Activated CD4-positive, alpha-beta T cell treated with anti-CD3 and anti-CD28 coated beads, Interleukin-2, amount 50 U/mL, for 4 hours (primary cell): ENCODE results near the gene MS4A6A.
"Not testable (repeated sequence)": the region's sequence is repeated elsewhere in the genome, so short reads cannot be mapped to it uniquely, and the experiment has no call there.

ENCODE experiments used
- DNase-seq, 2 experiments: peaks; one replicate each; pipeline ENCODE4 v3.0.0-alpha.2; 2020

Gene MS4A6A

DNA sequence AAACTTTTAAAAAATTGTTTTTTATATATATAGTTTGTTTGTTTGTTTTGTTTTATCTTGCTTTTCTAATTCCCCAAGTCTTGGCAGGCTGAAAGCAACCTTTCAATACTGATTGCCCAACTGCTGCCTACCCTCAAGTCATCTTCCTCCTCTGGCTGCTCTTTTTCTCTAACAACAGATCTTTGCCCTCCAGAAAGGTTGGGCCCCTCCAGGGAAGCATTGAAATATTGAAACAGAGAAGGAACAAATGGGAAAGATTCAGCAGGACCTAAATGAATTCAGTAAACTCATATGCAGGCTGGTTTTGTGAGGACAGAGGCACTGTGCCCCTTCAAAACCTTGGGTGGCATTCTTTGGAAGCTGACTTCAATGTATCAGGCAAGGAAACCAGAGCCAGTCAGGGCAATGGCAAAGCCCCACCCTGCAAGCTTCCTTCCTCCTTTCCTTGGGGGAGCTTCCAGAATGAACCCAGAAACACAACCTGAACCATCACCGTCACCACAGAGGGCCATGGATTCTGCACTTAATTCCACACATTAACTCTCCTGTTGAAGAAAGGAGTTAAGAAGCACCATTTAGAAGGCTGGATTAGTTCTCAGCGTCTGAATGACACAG is 815 bp upstream of the MS4A6A start:
- DNase-seq: no peak

DNA sequence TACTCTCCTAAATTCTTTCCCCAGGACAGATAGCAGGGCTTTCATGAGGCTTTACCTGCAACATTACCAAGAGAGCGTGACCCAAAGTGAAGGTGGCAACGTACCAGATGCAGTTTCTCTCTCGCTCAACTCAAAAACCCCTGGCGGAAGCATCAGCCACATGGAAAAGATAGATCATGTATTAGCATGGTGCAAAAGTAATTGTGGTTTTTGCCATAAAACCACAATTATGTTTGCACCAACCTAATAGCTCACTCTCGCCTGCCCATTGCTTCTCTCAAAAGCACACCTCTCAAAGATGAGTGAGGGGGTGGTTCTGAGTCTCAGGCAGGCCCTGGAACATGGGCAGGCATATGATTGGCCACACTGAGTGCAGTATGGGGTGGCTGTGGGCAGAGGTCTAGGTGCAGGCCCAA is 7.0 kb downstream of the MS4A6A start:
- DNase-seq: no peak

DNA sequence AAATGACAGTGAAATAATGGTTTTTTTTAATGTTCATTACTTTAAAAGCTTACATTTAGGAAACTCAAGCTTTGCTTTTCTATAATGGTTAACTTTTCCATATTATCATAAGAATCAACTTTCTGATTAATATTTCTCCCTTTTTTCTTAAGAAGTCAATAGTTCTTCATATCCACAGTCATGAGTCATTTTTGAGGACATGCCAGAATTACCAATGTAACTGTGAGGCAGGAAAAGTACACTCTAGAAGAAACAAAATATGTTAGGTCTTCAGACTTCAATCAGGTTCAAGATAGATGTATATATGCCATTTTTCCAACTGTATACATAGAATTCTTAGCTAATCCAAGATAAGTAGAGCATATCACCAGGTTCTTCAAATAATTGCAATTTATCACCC is 10.9 kb downstream of the MS4A6A start:
- DNase-seq: no peak

DNA sequence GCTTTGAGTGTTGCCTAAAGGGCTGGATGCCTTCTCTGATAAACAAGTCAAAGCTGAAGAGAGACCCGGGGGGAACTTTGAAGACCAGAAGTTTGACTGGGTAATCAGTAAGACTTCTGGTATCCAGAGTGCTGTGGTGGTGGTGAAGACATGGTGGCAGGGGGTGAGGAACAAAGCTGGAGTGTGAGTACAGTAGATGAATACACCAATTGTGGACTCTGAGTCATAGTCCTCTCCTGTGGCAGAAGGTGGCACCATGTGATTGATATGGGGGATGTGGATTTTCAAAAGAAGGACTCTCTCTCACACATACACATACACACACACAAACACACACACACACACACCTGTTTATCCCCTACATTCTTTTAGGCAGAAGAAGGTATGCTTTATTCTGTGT is 12.3 kb downstream of the MS4A6A start:
- DNase-seq: no peak

DNA sequence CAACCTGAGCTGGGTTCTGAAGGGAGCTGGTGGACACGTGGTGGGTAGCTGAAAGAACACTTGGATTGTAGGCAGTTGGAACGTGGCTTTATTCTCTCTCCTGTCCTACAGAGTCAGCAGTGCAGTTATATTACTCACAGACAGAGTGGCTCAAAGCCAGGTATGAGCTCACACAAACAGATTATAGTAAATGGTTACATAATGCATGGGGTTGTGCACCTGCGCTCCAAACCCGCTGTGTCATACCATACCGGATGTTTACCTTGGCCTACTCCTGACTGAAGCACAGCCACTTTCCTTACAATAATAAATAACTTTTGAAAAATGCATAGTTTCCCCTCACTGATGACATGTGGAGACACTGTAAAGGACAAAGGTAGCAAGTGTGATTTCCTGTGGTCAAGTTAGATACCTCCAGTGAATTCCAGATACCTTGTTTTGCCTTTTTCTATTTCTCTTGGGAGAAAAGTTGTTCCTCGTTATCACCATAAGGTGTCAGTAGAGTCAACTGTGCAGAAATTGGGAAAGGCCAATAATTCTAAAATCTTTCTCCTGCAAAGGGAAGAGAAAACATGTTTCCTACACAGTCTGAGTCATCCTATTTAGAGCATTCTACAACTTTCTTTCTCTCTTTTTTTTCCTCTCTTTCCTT is 13.5 kb downstream of the MS4A6A start:
- no peak for DNase-seq

DNA sequence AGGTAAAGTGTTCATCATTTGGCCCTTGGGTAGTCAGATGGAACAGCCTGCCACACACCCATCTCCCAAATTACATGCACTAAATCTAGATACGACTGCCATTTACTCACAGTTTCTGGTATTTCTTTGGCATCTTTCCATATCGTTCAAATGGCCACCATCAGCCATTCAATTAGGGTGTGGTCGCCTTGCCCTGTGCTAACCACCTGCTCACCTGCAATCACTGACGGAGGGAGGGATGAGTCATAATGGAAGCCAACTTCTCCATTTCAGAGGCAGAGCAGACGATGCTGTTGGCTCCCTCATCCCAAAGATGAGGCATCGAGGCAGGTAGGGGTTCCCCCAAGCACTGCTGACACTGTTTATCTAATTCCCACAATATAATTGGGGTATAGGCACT is 14.6 kb downstream of the MS4A6A start:
- no peak for DNase-seq

DNA sequence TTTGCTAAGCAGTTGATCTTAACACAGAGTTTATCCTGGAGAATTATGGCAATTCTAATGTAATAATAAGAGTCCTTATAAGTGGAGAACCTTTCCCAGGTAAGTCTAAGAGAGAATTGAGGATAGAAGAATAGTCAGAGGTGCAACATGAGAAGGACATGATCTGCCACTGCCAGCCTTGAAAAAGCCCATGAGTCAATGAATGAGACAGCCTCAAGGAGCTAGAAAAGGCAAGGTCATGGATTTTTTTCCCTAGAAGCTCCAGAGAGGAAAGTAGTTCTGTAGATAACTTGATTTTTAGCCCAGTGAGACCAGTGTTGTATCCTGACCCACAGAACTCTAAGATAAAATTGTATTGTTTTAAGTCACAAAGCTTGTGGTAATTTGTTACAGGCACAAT is 16.9 kb downstream of the MS4A6A start:
- no peak for DNase-seq

DNA sequence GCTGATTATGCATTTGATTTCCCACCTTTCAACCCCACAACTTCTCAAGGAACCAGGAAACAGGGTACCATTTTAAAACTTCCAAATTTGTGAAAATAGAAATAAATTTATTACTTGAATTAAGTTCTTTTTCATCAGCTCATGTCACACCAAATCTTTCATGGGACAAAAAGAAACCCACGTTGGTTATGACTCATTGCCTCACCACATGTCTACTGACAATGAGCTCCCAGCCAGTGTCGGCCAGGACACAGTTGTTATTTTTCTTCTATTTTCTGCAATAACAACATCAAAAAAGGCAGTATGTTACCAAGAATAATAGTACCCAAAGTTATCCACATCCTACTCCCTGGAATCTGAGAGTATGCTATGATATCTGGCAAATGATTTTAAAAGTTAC is 17.3 kb downstream of the MS4A6A start:
- no peak for DNase-seq

DNA sequence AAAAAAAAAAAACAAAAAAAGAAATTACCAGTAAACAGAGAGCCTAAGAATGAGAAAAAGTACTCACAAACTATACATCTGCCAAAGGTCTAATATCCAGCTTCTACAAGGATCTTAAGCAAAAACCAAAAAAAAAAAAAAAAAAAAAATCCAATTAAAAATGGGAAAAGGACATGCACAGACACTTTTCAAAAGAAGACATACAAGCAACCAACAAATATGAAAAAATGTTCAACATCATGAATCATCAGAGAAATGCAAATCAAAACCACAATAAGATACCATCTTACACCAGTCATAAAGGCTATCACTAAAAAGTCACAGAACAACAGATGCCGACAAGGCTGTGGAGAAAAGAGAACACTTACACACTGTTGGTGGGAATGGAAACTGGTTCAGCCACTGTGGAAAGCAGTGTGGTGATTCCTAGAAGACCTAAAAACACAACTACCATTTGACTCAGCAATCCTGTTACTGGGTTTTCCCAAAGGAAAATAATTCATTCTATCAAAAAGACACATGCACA is 18.3 kb downstream of the MS4A6A start:
- no peak for DNase-seq

DNA sequence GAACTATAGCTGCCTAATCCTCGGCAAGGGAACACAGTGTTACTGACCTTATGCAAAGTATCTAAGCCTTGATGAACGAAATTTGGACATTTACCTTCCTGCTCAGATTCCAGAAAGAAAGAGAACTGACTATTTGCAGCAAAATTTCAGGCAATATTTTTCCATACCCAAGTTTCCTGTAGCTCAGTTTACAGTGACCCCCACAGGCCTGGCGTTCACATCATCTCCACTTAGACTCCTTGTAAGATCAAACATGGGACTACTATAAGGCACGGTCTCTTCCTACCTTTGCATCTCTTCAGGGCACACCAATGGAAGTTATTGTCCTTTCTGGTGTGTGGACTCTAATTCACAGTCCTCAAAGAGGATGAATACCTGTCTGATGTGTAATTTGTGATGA is 21.1 kb downstream of the MS4A6A start:
- DNase-seq: no peak

DNA sequence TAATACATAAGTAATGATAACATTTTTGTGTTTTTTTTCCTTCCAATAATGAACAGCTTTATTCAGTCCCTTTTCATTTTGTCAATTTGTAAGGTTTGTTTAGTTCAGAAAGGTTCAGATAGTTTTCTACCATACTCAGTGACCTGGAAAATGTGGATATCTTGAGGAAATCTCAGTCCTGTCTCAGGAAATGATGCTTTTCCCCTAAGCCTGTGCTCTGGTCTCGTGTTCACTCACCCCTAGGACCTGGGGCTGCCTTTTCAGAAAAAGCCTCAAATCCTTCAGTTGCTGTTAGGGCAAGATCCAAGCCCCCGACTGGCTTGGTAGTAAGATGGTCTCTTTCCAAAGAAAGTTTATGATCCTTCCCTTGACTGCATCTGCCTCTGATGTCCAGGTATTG is 21.8 kb downstream of the MS4A6A start:
- no peak for DNase-seq

DNA sequence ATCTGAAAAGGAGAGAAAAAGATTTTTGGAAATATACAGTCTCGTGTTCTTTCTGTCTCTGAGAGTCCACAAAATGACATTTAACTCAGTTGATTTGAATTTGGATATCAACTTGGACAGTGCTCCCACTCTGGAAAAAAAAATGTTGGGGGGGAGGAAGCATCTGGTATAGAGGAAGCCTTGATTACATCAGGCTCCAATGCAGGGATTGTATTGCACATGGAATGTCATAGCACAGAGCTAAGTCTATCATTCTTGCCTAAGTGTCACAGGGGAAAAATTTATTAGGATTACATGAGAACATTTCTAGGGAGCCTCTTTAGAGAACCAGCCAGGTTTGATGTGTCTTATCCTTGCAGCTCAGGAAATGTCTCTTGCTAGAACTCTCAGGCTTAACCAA is 23.0 kb downstream of the MS4A6A start:
- no peak for DNase-seq

DNA sequence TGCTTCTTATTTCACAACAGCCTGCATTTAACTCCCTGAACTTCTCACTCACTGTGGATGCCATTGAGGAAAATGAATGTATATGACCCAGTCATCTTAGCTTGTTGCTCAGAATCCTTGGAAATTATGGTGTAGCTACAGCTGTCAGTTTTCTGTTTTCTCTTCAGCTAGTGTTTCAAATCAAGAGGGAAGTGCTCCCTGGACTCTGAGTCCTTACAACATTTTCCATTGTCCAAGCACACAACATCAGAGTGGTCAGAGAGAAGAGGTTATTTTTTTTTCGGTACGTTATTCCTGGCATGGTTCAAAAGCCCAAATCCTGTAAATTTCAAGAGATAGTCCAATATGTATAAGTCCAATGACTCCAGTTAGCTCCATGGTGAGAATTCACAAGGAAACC is 23.6 kb downstream of the MS4A6A start:
- DNase-seq: no peak

DNA sequence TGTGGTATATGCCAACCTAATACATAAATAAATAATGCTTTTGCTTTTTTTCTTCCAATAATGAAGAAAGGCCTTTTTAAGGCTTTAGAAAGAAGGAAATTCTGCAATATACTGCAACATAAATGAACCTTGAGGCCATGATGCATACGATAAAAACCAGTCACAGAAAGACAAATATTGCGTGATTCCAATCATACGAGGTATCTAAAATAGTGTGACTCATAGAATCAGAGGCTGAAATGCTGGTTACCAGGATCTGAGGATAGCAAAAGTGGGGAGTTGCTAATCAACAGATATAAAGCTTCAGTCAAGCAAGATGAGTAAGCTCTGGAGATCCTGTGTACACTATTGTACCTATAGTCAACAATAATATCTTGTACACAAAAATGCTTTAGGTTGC is 24.2 kb downstream of the MS4A6A start:
- no peak for DNase-seq

DNA sequence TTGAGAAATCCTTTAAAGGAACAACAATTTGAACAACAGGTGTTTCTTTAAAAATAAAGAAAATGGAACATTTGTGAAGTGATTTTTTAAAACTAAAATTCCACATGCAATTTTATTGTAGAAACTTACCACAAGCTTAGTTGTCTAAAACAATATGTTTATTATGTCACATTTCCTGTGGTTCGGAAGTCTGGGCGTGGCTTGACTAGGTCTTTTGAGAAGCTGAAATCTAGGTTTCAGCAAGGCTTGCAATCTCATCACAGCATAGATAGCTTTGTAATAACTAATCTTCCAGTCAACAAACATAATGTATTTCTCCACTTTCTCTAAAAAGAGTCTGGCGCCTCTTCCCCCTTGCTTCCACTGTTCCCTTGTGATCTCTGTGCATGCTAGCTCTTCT is 27.0 kb downstream of the MS4A6A start:
- DNase-seq: no peak

DNA sequence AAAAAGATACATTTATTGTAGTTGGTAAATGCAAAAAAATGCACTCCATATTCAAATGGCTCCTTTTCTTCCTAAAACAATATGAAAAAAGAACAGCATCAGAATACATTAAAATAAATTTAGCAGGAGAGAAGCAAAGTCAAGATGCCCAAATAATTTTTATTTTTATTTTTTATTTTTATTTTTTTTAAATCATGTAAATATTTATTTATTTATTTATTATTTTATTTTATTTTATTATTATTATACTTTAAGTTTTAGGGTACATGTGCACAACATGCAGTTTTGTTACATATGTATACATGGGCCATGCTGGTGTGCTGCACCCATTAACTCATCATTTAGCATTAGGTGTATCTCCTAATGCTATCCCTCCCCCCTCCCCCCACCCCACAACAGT is 30.2 kb downstream of the MS4A6A start:
- not testable (repeated sequence) for DNase-seq

DNA sequence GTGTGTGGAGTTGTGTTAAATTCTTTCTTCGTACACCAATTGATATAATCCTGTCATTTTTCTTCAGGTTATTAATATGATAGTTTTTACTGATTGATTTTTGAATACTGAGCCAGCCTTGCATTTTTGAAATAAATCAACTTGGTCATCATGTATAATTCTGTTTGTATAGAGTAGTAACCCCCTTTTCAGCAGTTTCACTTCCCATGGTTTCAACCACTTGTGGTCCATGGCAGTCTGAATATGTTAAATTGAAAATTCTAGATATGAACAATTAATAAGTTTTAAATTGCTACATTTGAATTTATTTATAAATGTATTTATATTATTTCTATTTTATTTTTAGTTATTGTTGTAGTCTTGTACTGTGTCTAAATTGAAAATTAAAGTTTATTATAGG is 32.6 kb downstream of the MS4A6A start:
- no peak for DNase-seq

DNA sequence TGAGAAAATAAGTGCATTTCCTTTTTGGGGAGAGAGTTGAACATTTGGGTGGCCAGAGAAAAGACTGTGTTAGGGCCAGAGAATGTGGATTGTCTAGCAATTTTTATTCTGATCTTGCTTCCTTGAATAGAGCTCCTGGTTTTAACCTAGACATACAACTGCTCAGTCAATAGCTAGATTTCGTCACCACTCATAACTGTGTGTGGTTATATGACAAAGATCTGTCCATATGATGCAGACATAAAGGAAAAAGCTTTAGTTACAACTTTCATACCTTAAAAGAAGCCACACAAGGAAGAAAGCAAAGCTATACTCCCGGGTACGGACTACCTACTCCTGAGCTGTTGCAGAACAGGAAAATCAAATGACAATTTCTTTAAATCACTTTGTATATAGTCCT is 37.2 kb downstream of the MS4A6A start:
- no peak for DNase-seq

DNA sequence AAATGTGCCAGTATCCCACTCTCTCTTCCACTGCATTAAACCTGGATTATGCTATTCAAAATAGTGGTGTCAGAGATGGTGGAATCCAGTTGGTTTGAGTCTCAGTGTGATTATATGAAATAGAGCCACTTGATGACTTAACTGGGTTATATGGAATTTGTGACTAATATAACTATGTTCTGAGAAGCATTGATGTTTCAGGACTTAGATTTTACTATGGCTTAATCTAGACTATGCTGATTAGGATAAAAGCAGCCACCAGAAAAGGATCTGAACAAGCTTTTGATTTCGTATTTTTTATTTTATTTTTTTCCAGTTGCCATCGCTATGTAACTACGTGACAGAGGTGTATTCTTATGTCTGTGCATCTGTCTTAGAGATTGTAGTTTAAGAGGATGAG is 39.1 kb downstream of the MS4A6A start:
- DNase-seq: no peak

DNA sequence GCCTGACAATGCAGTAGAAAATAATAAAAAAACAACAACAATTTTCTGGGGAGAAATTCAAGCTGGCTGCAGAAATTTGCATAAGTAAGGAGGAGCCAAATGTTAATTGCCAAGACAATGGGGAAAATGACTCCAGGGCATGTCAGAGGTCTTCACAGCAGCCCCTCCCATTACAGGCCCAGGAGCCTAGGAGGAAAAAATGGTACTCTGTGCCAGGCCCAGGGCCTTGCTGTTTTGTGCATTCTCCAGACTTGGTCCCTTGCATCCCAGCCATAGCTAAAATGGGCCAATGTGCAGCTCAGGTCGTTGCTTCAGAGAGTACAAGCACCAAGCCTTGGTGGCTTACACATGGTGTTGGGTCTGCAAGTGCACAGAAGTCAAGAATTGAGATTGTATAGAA is 49.0 kb downstream of the MS4A6A start:
- no peak for DNase-seq

DNA sequence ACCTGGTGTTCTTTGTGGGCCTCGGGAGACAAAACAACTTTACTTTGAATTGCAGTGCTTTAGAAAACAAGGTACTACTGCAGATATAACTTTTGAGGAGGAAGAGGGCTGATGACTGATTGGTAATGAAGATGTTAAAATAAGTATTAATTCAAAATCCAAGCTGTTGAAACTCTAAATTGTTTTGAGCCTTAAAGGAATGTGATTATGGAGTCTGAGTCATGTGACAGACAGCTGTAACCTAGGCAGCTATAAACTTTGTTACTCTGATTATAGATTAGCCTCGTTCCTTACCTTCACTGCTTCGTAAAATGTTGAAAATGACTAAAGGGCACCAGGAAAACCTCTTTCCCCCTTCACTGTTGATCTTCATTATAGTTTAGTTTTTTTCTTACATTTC is 51.0 kb downstream of the MS4A6A start:
- DNase-seq: no peak

DNA sequence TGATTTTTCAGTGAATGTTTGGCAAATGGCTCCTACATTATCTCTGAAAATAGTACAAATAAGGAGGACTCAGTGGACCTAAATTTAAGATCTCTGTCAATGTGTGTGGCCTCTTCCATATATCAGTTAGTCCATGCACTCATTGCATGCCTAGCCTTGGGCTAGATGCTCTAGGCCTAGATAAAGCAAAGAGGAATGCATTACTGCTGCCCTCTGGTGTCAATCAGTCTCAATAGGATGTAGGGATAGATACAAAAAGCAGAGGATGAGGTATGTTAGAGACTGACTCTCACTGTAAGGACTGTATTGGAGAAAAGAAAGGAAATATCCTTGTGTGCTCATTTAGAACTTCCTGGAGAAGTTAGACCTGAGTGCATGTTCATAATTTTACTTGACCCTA is 52.4 kb downstream of the MS4A6A start:
- no peak for DNase-seq

DNA sequence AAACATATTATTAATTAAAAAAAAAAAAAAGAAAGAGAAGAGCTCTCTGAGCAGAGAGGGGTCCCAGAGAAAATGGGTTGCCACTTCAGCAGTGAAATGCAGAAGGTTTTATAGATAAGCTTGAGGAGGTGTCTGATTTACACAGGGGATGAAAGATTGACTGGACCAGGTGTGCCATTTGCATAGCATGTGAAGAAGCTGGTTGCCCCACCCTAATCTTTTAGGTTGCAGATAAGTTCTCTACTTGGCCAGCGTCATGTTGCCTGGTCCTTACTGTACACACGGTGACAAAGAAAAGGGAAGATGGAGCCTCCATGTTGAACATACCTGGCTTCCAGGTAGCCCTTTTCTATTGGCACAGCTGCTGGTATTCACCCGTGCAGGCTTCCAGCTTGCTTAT is 53.0 kb downstream of the MS4A6A start:
- no peak for DNase-seq

DNA sequence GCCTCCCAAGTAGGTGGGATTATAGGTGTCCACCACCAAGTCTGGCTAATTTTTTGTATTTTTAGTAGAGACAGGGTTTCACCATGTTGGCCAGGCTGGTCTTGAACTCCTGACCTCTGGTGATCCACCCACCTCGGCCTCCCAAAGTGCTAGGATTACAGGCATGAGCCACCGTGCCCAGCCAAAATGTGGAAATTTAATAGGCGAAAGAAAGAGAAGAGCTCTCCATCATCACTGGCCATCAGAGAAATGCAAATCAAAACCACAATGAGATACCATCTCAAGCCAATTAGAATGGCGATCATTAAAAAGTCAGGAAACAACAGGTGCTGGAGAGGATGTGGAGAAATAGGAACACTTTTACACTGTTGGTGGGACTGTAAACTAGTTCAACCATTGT is 54.0 kb downstream of the MS4A6A start:
- DNase-seq: not testable (repeated sequence)

DNA sequence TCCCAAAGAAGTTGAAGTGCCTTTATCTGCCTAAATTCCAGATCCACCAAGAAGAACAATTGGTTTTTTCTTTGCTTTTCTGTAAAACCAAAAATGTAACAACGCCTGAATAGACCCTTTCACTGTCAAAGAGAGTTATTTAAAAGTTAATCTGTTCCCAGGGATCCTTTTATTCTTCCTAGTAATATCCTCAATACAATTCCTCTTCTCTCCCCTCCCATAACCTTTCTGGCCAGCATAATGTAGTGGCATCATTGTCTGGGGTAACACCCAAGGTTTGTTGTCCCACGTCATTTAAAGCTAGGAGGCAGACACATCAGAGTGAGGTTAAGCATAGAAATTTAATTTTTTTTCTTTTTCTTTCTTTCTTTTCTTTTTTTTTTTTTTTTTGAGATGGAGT is 54.5 kb downstream of the MS4A6A start:
- DNase-seq: no peak
